SK-N-SH (cell line): ENCODE data around the gene GTF3A. TPM values are rescaled to one million over a fixed set of nuclear protein-coding genes. Genes with fewer than 3 reads are reported as not detected.

Experiments
- CTCF ChIA-PET: fragments of 300-600, 350-600 bp; formaldehyde crosslinking; extraction: SDS; loops from one replicate; lab custom pipeline; 2021; lab: Yijun Ruan, JAX
- POLR2A ChIA-PET: fragments of 350-600 bp; sonication (Branson Sonifier 250); formaldehyde crosslinking; extraction: SDS; loops from one replicate; lab custom pipeline; 2020; ENCODE audit warnings: antibody characterized with exemption, inconsistent platforms; lab: Yijun Ruan, JAX
- DNase-seq: peaks from one replicate; pipeline ENCODE4 v3.0.0; 2012
- H2AFZ ChIP-seq: fragments of 200-600 bp; sonication (generic); 2 replicates; pipeline ENCODE4 v1.8.1; 2016; ENCODE audit warnings: antibody characterized with exemption, mild to moderate bottlenecking, low read depth
- H3F3A ChIP-seq: fragments of 200-600 bp; sonication (generic); replicated peaks from 2 replicates; pipeline ENCODE3; 2016; ENCODE audit warnings: antibody characterized with exemption, mild to moderate bottlenecking; ENCODE audit not compliant: insufficient read depth
- H3K27ac ChIP-seq, 2 experiments: fragments of 200-500 bp in 1 of 2; fragments of 200-600 bp in 1 of 2; sonication (Bioruptor generic) in 1 of 2; sonication (generic), shearing (Covaris generic) in 1 of 2; 2 replicates each; pipeline versions ENCODE4 v1.5.1 to v1.6.1; 2014 to 2016; ENCODE audit warnings: low read depth in 2 of 2, inconsistent platforms in 1 of 2, low read length in 1 of 2, mild to moderate bottlenecking in 1 of 2, mixed read lengths in 1 of 2
- H3K27me3 ChIP-seq: fragments of 200-600 bp; sonication (generic), shearing (Covaris generic); 2 replicates; pipeline ENCODE4 v1.6.1; 2016; ENCODE audit warnings: mixed run types; ENCODE audit not compliant: insufficient read depth
- H3K36me3 ChIP-seq, 2 experiments: fragments of 200-500 bp in 1 of 2; fragments of 200-600 bp in 1 of 2; sonication (Bioruptor generic) in 1 of 2; sonication (generic) in 1 of 2; replicated peaks in 1 of 2; 2 replicates each; pipeline versions ENCODE3 to v1.5.1; 2014 to 2016; ENCODE audit warnings: low read length in 1 of 2, mild to moderate bottlenecking in 1 of 2; ENCODE audit not compliant: insufficient read depth in 2 of 2, control insufficient read depth in 1 of 2
- H3K4me1 ChIP-seq, 2 experiments: fragments of 200-500 bp in 1 of 2; fragments of 200-600 bp in 1 of 2; sonication (Bioruptor generic) in 1 of 2; sonication (generic), shearing (Covaris generic) in 1 of 2; 2 replicates each; pipeline versions ENCODE4 v1.5.1 to v1.6.1; 2014 to 2016; ENCODE audit warnings: low read depth in 1 of 2, low read length in 1 of 2, mixed run types in 1 of 2; ENCODE audit not compliant: insufficient read depth in 2 of 2, control insufficient read depth in 1 of 2
- H3K4me2 ChIP-seq: fragments of 200-600 bp; sonication (generic), shearing (Covaris generic); 2 replicates; pipeline ENCODE4 v1.6.1; 2017; ENCODE audit warnings: mixed run types
- H3K4me3 ChIP-seq, 2 experiments: fragments of 200-500 bp in 1 of 2; fragments of 200-600 bp in 1 of 2; sonication (Bioruptor generic) in 1 of 2; sonication (generic), shearing (Covaris generic) in 1 of 2; 2 replicates each; pipeline versions ENCODE4 v1.5.1 to v1.8.1; 2014 to 2016; ENCODE audit warnings: low read depth in 2 of 2, inconsistent platforms in 1 of 2, low read length in 1 of 2, mild to moderate bottlenecking in 1 of 2, mixed read lengths in 1 of 2, moderate library complexity in 1 of 2
- H3K79me2 ChIP-seq: fragments of 200-600 bp; sonication (generic); 2 replicates; pipeline ENCODE4 v1.8.1; 2017; ENCODE audit warnings: mild to moderate bottlenecking; ENCODE audit not compliant: insufficient read depth
- H3K9ac ChIP-seq: fragments of 200-600 bp; sonication (generic); 2 replicates; pipeline ENCODE4 v1.6.1; 2017; ENCODE audit warnings: mixed run types
- H3K9me2 ChIP-seq: fragments of 200-600 bp; sonication (generic); 2 replicates; pipeline ENCODE4 v1.6.1; 2017; ENCODE audit warnings: mixed run types
- H3K9me3 ChIP-seq: fragments of 200-600 bp; sonication (generic); 2 replicates; pipeline ENCODE4 v1.6.1; 2017; ENCODE audit warnings: mixed run types, mild to moderate bottlenecking, moderate library complexity
- H4K20me1 ChIP-seq: fragments of 200-600 bp; sonication (generic); 2 replicates; pipeline ENCODE4 v1.6.1; 2017; ENCODE audit warnings: mild to moderate bottlenecking, mixed run types; ENCODE audit not compliant: insufficient read depth
- CHD2 ChIP-seq: fragments of 150-350 bp; IDR thresholded peaks from 2 replicates; pipeline ENCODE4 v1.6.1; 2018; ENCODE audit warnings: low read length; ENCODE audit not compliant: partially characterized antibody
- CTCF ChIP-seq: fragments of 200-600 bp; sonication (generic); IDR thresholded peaks from 2 replicates; pipeline ENCODE4 v1.6.1; 2017; ENCODE audit warnings: antibody characterized with exemption, mild to moderate bottlenecking, moderate library complexity
- EP300 ChIP-seq, 2 experiments: IDR thresholded peaks; 2 replicates each; pipeline versions ENCODE4 v1.4.0 to v1.6.1; 2012; ENCODE audit warnings: borderline replicate concordance in 1 of 2, low read depth in 1 of 2, low read length in 1 of 2
- EZH2phosphoT487 ChIP-seq: fragments of 200-600 bp; sonication (generic); IDR thresholded peaks from 2 replicates; pipeline ENCODE4 v1.6.1; 2017; ENCODE audit warnings: low read depth, mixed run types, mild to moderate bottlenecking, antibody characterized with exemption, moderate library complexity, borderline replicate concordance
- FOSL2 ChIP-seq: IDR thresholded peaks from 2 replicates; pipeline ENCODE4 v1.4.0; 2012; ENCODE audit warnings: low read depth, mild to moderate bottlenecking, moderate library complexity, borderline replicate concordance
- FOXJ3 ChIP-seq: sonication (generic); formaldehyde crosslinking; IDR thresholded peaks from 2 replicates; pipeline ENCODE4 v1.5.1; 2020; ENCODE audit warnings: mild to moderate bottlenecking, missing genetic modification reagents
- FOXM1 ChIP-seq: IDR thresholded peaks from 2 replicates; pipeline ENCODE4 v1.4.0; 2012; ENCODE audit warnings: low read depth, mild to moderate bottlenecking
- JUND ChIP-seq: IDR thresholded peaks from 2 replicates; pipeline ENCODE4 v1.4.0; 2012
- MAX ChIP-seq: IDR thresholded peaks from 2 replicates; pipeline ENCODE4 v1.4.0; 2012; ENCODE audit warnings: low read depth
- MXI1 ChIP-seq: IDR thresholded peaks from 2 replicates; pipeline ENCODE4 v1.6.1; 2012; ENCODE audit warnings: mild to moderate bottlenecking, low read depth, low read length, improper control_type of control experiment
- NFIC ChIP-seq: IDR thresholded peaks from 2 replicates; pipeline ENCODE4 v1.4.0; 2012; ENCODE audit warnings: borderline replicate concordance
- RCOR1 ChIP-seq: fragments of 150-350 bp; IDR thresholded peaks from 2 replicates; pipeline ENCODE4 v1.6.1; 2017; ENCODE audit warnings: antibody characterized with exemption, low read length
- RFX5 ChIP-seq: IDR thresholded peaks from 2 replicates; pipeline ENCODE4 v1.6.1; 2012; ENCODE audit warnings: mild to moderate bottlenecking, improper control_type of control experiment, low read length
- RXRA ChIP-seq: IDR thresholded peaks from 2 replicates; pipeline ENCODE4 v1.4.0; 2012; ENCODE audit warnings: low read depth, mild to moderate bottlenecking, borderline replicate concordance
- SIN3A ChIP-seq: IDR thresholded peaks from 2 replicates; pipeline ENCODE4 v1.6.1; 2012; ENCODE audit warnings: low read depth, mild to moderate bottlenecking, low read length, moderate library complexity, borderline replicate concordance
- SMC3 ChIP-seq: IDR thresholded peaks from 2 replicates; pipeline ENCODE4 v1.6.1; 2012; ENCODE audit warnings: low read depth, low read length, improper control_type of control experiment
- TAF1 ChIP-seq: IDR thresholded peaks from 2 replicates; pipeline ENCODE4 v1.6.1; 2012; ENCODE audit warnings: low read depth, mild to moderate bottlenecking, low read length, moderate library complexity, borderline replicate concordance
- USF2 ChIP-seq: fragments of 150-350 bp; IDR thresholded peaks from 2 replicates; pipeline ENCODE4 v1.6.1; 2017; ENCODE audit warnings: antibody characterized with exemption, low read length, low read depth, borderline replicate concordance
- YY1 ChIP-seq: IDR thresholded peaks from 2 replicates; pipeline ENCODE4 v1.4.0; 2012; ENCODE audit warnings: low read depth, mild to moderate bottlenecking
- ZBTB33 ChIP-seq: IDR thresholded peaks from 2 replicates; pipeline ENCODE4 v1.4.0; 2012; ENCODE audit warnings: low read depth, borderline replicate concordance
- WGBS: methylation state at CpG from one replicate; pipeline ENCODE4 v1.1.6; 2017; ENCODE audit warnings: low lambda C conversion rate; 5-methylcytosine and 5-hydroxymethylcytosine counted together
- polyA plus RNA-seq, 3 experiments: library from polyadenylated mRNA; depleted of rRNA; stranded (reverse); fragments of >200 nt; gene quantifications; 2 replicates each; pipeline ENCODE4 v1.2.3, GENCODE V29; 2012

GTF3A gene
- polyA plus RNA-seq, 1 of the 3 experiments (the other 2 are of a cell fraction), result 75.4 TPM

- 97% methylated on average over 1 of the region's 3 CpGs for WGBS
- H3K9me2 ChIP-seq, result no peaks in the 10 kb centered on the region
- peaks cover 2% of the 10 kb centered on the region; the same call in 1 of the 2 replicates for H4K20me1 ChIP-seq
- H3K9ac ChIP-seq, result no peak overlapping the region
- no peak overlapping the region for H3K4me3 ChIP-seq
- no peaks in the 10 kb centered on the region for H3K27me3 ChIP-seq
- no peak overlapping the region for H3K4me2 ChIP-seq
- H3F3A ChIP-seq, result peaks cover 6% of the 10 kb centered on the region
- H3K9me3 ChIP-seq, result no peaks in the 10 kb centered on the region
- no peak for DNase-seq
- H3K4me1 ChIP-seq, result no peaks in the 10 kb centered on the region; a peak in 1 of 4 replicates
- CTCF ChIA-PET, result interaction anchor here (0.7 to 1.2 kb wide), 2 partner anchors 11 to 59 kb away, joined by 3 read pairs; no protein-coding TSS in a partner anchor
- TF ChIP-seq RXRA (no peak), RCOR1 (no peak), SMC3 (no peak), ZBTB33 (no peak)
- TF ChIP-seq, all 33 proteins: peak for 0
- POLR2A ChIA-PET, result no interaction called here
- Histone ChIP-seq H3K79me2 (peaks cover 1% of the 10 kb centered on the region; the same call in 1 of the 2 replicates), H2AFZ (no peak overlapping the region), H3K36me3 (peaks cover 62 to 81% of the 10 kb centered on the region in 2 experiments), H3K27ac (no peak overlapping the region)
Observed at GRCh38 chr13:27432180-27432579, 7.8 kb downstream of the GTF3A start.

GRCh38 chr13:27432611-27433210 lies 8.3 kb downstream of the GTF3A start:
- Histone ChIP-seq H3K27ac (no peak overlapping the region), H3K4me1 (no peaks in the 10 kb centered on the region; a peak in 1 of 4 replicates), H3K79me2 (no peaks in the 10 kb centered on the region), H3K27me3 (no peaks in the 10 kb centered on the region), H3K9ac (no peak overlapping the region), H4K20me1 (no peaks in the 10 kb centered on the region; the same call in 1 of the 2 replicates), H3K36me3 (peaks cover 59 to 86% of the 10 kb centered on the region in 2 experiments), H2AFZ (no peak overlapping the region), H3K4me3 (no peak overlapping the region), H3K9me3 (no peaks in the 10 kb centered on the region), H3F3A (peaks cover 6% of the 10 kb centered on the region), H3K4me2 (no peak overlapping the region), H3K9me2 (no peaks in the 10 kb centered on the region)
- ChIA-PET CTCF (interaction anchor here (1.2 kb wide), 1 partner anchor 11 kb away, joined by 3 read pairs; no protein-coding TSS in a partner anchor), POLR2A (no interaction called here)
- no peak for DNase-seq
- 96% methylated on average over 12 of the region's 12 CpGs for WGBS
- no peak for TF ChIP-seq CTCF
- TF ChIP-seq EP300 (IDR thresholded peaks at IDR 0.05; ENCODE audit: borderline replicate concordance in 1 of 2, low read depth in 1 of 2, low read length in 1 of 2), result no peak
- TF ChIP-seq NFIC, result no peak
- no peak for TF ChIP-seq MXI1
- TF ChIP-seq RXRA, result no peak
- no peak for TF ChIP-seq ZBTB33
- no peak for TF ChIP-seq YY1
- no peak for TF ChIP-seq CHD2
- no peak for TF ChIP-seq FOSL2
- TF ChIP-seq EZH2phosphoT487, result no peak
- TF ChIP-seq SIN3A, result no peak
- no peak for TF ChIP-seq FOXJ3 (CRISPR knock-in tag)
- no peak for TF ChIP-seq MAX
- TF ChIP-seq FOXM1, result no peak
- TF ChIP-seq TAF1, result no peak
- TF ChIP-seq JUND, result no peak
- no peak for TF ChIP-seq USF2
- no peak for TF ChIP-seq RFX5
